ENCODE measurements around the gene APP. TPM values are rescaled to one million over a fixed set of nuclear protein-coding genes. Genes with fewer than 3 reads are reported as not detected.

Gene APP
- total RNA-seq, 1 experiment from 2014 or later, result 560 TPM

DNA sequence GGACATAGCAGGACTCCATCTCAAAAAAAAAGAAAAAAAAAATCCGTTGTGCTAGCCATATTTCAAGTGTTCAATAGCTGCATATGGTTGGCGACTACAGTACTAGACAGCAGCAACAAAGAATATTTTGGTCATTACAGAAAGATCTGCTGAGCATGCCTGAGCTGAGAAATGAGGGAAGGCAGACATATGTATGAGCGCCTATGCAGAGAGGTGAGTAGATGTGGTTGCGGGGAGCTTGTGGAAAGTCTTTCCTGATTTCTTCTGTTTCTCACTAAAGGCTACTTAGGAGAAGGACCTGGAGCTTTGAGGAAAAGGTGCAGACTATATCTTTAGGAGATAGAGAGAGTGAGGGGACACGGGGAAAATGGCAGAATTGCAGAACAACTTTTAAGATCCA lies 21.0 kb upstream of the APP start (continued):
- TF ChIP-seq CDX4 (CRISPR knock-in tag; IDR thresholded peaks at IDR 0.05; ENCODE audit: borderline replicate concordance) (no peak), IRF2 (CRISPR knock-in tag; IDR thresholded peaks at IDR 0.05; ENCODE audit: borderline replicate concordance, low read depth) (no peak), EMX1 (CRISPR knock-in tag; IDR thresholded peaks at IDR 0.05) (no peak), JUN (CRISPR knock-in tag; IDR thresholded peaks at IDR 0.05) (no peak), RORB (CRISPR knock-in tag; IDR thresholded peaks at IDR 0.05) (no peak), NR1H2 (CRISPR knock-in tag; IDR thresholded peaks at IDR 0.05) (no peak), RELA (CRISPR knock-in tag; IDR thresholded peaks at IDR 0.05; ENCODE audit: borderline replicate concordance) (no peak), ZBTB21 (CRISPR knock-in tag; IDR thresholded peaks at IDR 0.05; ENCODE audit: borderline replicate concordance) (no peak)
- TF ChIP-seq, protein P1, sequence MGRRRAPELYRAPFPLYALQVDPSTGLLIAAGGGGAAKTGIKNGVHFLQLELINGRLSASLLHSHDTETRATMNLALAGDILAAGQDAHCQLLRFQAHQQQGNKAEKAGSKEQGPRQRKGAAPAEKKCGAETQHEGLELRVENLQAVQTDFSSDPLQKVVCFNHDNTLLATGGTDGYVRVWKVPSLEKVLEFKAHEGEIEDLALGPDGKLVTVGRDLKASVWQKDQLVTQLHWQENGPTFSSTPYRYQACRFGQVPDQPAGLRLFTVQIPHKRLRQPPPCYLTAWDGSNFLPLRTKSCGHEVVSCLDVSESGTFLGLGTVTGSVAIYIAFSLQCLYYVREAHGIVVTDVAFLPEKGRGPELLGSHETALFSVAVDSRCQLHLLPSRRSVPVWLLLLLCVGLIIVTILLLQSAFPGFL (CRISPR knock-in tag; IDR thresholded peaks at IDR 0.05; ENCODE audit: borderline replicate concordance), result no peak
- TF ChIP-seq, protein P2, sequence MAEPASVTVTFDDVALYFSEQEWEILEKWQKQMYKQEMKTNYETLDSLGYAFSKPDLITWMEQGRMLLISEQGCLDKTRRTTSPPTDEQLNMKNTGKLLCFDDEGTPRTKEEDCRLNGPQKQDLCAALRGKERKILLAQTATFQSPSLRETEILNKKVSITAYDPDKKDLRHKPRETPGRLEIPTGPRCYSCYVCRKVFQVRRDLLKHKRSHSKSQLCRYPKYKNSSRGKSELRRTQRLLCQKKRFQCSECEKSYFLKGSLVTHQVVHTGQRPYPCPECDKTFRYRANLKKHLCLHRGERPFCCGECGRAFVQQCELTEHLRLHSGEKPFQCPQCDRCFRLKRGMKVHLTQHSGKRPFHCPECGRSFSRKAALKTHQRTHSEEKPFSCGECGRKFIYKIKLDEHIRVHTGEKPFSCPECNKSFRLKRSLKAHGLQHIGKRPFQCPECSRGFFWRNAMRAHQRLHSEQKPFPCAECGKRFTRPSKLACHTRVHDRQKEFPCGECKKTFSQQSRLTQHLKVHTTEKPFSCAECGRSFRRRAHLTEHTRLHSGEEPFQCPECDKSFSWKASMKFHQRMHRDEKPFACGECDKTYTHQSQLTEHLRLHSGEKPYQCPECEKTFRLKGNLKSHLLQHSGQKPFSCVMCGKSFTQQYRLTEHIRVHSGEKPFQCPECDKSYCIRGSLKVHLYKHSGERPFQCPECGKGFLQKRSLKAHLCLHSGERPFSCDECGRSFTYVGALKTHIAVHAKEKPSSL (CRISPR knock-in tag; conservative IDR thresholded peaks at IDR 0.05), result no peak

GRCh38 chr21:26188422-26188821 lies 17.9 kb upstream of the APP start:
- Mint-ChIP-seq H3K9me3 (peaks cover 35% of the 10 kb centered on the region), H3K27ac (no peak overlapping the region), H3K4me1 (no peaks in the 10 kb centered on the region), H3K4me3 (no peak overlapping the region), H3K36me3 (peaks cover 29% of the 10 kb centered on the region), H3K27me3 (ENCODE audit: low read depth) (no peaks in the 10 kb centered on the region; the same call in 1 of the 2 replicates)
- ChIA-PET POLR2A (no interaction called here), CTCF (interaction anchor here (1.0 kb wide), 1 partner anchor 18 kb away, joined by 5 read pairs; the partner anchor contains the start of gene APP)
- ATAC-seq (no peak), DNase-seq (ENCODE audit: low spot score) (no peak)
- no peak for TF ChIP-seq ERG (CRISPR knock-in tag; IDR thresholded peaks at IDR 0.05)
- TF ChIP-seq, protein P3, sequence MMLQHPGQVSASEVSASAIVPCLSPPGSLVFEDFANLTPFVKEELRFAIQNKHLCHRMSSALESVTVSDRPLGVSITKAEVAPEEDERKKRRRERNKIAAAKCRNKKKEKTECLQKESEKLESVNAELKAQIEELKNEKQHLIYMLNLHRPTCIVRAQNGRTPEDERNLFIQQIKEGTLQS (CRISPR knock-in tag; conservative IDR thresholded peaks at IDR 0.05), result no peak
- TF ChIP-seq E2F4 (CRISPR knock-in tag; IDR thresholded peaks at IDR 0.05; ENCODE audit: borderline replicate concordance, low read depth), result no peak
- TF ChIP-seq STAT6 (CRISPR knock-in tag; conservative IDR thresholded peaks at IDR 0.05; ENCODE audit: low read depth), result no peak
- TF ChIP-seq, protein P4, sequence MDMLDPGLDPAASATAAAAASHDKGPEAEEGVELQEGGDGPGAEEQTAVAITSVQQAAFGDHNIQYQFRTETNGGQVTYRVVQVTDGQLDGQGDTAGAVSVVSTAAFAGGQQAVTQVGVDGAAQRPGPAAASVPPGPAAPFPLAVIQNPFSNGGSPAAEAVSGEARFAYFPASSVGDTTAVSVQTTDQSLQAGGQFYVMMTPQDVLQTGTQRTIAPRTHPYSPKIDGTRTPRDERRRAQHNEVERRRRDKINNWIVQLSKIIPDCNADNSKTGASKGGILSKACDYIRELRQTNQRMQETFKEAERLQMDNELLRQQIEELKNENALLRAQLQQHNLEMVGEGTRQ (CRISPR knock-in tag; IDR thresholded peaks at IDR 0.05), result no peak
- no peak for TF ChIP-seq ZNF532 (CRISPR knock-in tag; IDR thresholded peaks at IDR 0.05; ENCODE audit: borderline replicate concordance)
- TF ChIP-seq NFE2L1 (CRISPR knock-in tag; IDR thresholded peaks at IDR 0.05), result no peak
- no peak for TF ChIP-seq MYBL2 (CRISPR knock-in tag; IDR thresholded peaks at IDR 0.05)
- no peak for TF ChIP-seq JUN (CRISPR knock-in tag; IDR thresholded peaks at IDR 0.05)
- no peak for TF ChIP-seq ELF4 (CRISPR knock-in tag; IDR thresholded peaks at IDR 0.05; ENCODE audit: low read depth)
